ENCODE data around the gene SFT2D1. TPM values are rescaled to one million over a fixed set of nuclear protein-coding genes. Genes with fewer than 3 reads are reported as not detected.

The SFT2D1 gene
- polyA plus RNA-seq, 4 donors: 63.1 to 81.6 (median 71.0) TPM

- DNase-seq (ENCODE audit: low read depth in 4 of 4, low spot score in 2 of 4): no peak
Measured at GRCh38 chr6:166335378-166336302, 6.7 kb downstream of the SFT2D1 start.

GRCh38 chr6:166334878-166335277 is 7.5 kb downstream of the SFT2D1 start:
- DNase-seq (ENCODE audit: low read depth in 4 of 4, low spot score in 2 of 4): no peak

GRCh38 chr6:166333172-166333995 is 9.0 kb downstream of the SFT2D1 start:
- no peak for DNase-seq (ENCODE audit: low read depth in 4 of 4, low spot score in 2 of 4)

GRCh38 chr6:166331503-166332415 is 10.6 kb downstream of the SFT2D1 start:
- DNase-seq (ENCODE audit: low read depth in 4 of 4, low spot score in 2 of 4): no peak

GRCh38 chr6:166330612-166331011 is 11.7 kb downstream of the SFT2D1 start:
- DNase-seq (ENCODE audit: low read depth in 4 of 4, low spot score in 2 of 4): no peak

- no peak for DNase-seq (ENCODE audit: low read depth in 4 of 4, low spot score in 2 of 4)
Measured at GRCh38 chr6:166325383-166326042, 16.8 kb downstream of the SFT2D1 start.

GRCh38 chr6:166323395-166323794 is 18.9 kb downstream of the SFT2D1 start:
- DNase-seq (ENCODE audit: low read depth in 4 of 4, low spot score in 2 of 4): no peak

- no peak for DNase-seq (ENCODE audit: low read depth in 4 of 4, low spot score in 2 of 4)
Measured at GRCh38 chr6:166318649-166319600, 23.4 kb downstream of the SFT2D1 start.

GRCh38 chr6:166318227-166318626 is 24.1 kb downstream of the SFT2D1 start:
- no peak for DNase-seq (ENCODE audit: low read depth in 4 of 4, low spot score in 2 of 4)

- DNase-seq (ENCODE audit: low read depth in 4 of 4, low spot score in 2 of 4): no peak
Measured at GRCh38 chr6:166317261-166318212, 24.8 kb downstream of the SFT2D1 start.

GRCh38 chr6:166315436-166315835 is 26.9 kb downstream of the SFT2D1 start:
- no peak for DNase-seq (ENCODE audit: low read depth in 4 of 4, low spot score in 2 of 4)

GRCh38 chr6:166314454-166314853 is 27.9 kb downstream of the SFT2D1 start:
- no peak for DNase-seq (ENCODE audit: low read depth in 4 of 4, low spot score in 2 of 4)

- no peak for DNase-seq (ENCODE audit: low read depth in 4 of 4, low spot score in 2 of 4)
Measured at GRCh38 chr6:166313255-166314070, 28.9 kb downstream of the SFT2D1 start.

GRCh38 chr6:166312832-166313231 is 29.5 kb downstream of the SFT2D1 start:
- DNase-seq (ENCODE audit: low read depth in 4 of 4, low spot score in 2 of 4): no peak

GRCh38 chr6:166310634-166311033 is 31.7 kb downstream of the SFT2D1 start:
- no peak for DNase-seq (ENCODE audit: low read depth in 4 of 4, low spot score in 2 of 4)

GRCh38 chr6:166309977-166310376 is 32.4 kb downstream of the SFT2D1 start:
- no peak for DNase-seq (ENCODE audit: low read depth in 4 of 4, low spot score in 2 of 4)

Data from left renal cortex interstitium (tissue), 4 donors.